ENCODE data around the gene LRMDA.

Gene LRMDA

GRCh38 chr10:75425291-75426079 is 5.9 kb upstream of the LRMDA start:
- no peak for DNase-seq

- no peak for DNase-seq
Observed at GRCh38 chr10:75426880-75427279, 4.5 kb upstream of the LRMDA start.

DNA sequence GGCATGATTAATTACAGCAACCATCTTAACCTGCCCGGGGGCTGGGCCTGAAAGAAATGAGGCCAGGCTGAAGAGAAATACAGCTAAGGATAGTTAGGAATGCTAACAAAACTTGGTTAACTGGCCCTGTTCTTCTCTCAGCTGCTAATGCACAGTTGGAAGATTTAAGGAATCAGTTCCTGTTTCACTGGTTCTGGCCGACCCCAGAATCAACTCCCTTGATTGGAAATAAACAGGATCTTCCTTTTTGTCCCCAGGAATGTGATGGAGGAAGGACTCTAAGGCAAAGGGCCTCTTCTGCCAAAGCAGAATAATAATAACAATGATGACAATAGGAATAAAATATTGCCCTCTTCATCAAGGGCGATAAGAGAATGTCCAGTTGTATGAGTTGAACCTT is 3.5 kb upstream of the LRMDA start:
- no peak for DNase-seq

DNA sequence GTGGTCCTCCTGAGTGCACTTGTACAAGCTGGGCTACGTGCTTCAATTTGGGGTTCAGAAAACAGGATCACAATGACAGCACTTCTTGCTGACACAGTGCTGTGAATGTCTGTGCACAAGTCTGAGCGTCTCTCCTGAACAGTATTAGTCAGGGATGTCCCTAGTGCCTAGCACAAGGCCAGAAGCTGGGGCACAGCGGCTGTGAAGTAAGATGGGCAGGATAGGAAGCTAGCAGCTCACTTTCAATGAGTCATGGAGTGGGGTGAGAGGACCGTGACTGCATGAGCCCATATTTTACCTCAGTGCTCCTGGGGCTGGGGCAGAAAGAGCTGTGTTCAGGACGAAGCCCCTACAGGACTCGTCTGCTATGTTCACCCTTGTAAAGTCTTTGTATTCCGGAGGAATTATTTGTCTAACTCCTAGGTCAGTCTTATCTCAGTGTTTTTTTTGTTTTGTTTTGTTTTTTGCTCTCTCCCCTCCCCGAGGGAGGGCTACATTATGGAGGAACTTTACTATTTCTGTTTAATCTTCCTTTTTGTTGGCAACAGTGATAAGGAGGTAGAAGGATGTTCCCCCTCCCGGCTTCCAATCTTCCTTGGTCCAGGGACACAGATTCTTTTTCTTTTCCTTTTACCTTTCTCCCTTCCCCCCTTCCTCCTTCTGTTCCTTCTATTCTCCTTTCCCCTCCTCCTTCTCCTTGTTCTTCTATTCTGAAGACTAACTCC is 2.8 kb upstream of the LRMDA start:
- DNase-seq, result no peak

DNA sequence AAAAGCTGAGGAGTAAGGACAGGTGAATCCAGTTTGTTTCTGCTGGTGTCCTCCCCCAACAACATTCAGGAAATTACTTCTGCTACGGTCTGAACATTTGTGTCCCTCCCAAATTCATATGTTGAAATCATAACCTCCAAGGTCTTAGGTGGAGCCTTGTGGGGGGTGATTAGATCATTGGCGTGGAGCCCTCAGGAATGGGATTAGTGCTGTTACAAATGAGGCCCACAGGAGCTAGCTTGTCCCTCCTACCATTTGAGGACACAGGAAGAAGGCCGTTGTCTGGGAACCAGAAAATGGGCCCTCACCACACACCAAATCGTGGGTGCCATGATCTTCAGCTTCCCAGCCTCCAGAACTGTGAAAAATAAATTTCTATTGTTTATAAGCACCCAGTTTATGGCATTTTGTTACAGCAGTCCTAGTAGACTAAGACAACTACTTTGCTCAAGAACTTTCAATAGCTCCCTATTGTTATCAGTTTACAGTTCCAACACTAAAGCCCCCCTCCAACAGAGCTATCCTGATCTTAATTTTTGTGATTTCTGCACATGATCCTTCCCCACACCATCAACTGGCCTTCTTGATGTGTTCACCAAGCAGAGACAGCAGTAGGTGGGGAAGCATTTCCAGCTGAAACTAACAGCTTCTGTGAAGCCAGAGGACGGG is 2.1 kb upstream of the LRMDA start:
- no peak for DNase-seq

GRCh38 chr10:75430000-75430763 is 1.2 kb upstream of the LRMDA start:
- no peak for DNase-seq

GRCh38 chr10:75432176-75432575 is 752 bp downstream of the LRMDA start:
- DNase-seq, result no peak

- DNase-seq, result no peak
Observed at GRCh38 chr10:75432763-75433162, 1.3 kb downstream of the LRMDA start.

DNA sequence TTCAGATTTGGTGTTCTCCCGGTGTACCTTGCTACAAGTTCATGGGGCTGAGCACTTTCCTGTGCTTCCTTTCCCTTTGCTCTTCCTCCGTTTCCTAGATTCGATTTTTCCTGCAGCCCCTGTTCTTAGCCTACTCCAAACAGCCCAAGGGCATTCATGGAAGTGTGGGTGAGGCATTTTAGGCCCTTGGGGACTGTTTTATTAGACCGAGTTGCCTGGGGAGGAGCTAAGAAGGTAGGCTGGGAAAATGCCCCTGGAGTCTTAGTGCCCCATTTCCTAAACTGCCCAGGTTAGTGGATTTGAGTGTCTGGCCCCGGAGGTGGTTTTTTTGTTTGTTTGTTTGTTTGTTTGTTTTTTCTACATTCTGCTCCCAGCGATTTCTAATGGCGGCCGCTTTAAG is 1.8 kb downstream of the LRMDA start:
- DNase-seq, result no peak

DNA sequence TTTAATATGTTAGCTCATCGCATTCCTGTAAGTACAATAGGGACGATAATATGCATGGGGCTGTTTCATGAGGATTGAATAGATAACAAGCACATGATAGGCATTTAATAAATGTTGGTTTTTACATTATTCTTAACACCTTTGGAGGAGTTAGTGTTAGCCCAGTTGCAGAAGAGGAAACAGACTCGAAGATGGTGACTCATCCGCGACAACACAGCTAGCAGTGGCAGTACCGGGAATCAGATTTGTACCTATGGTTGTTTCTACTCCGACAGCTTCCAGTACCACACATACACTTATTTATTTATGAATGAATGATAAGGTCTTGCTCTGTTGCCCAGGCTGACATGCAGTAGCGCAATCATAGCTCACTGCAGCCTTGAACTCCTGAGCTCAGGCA is 2.9 kb downstream of the LRMDA start:
- no peak for DNase-seq

- DNase-seq, result no peak
Observed at GRCh38 chr10:75435291-75435690, 3.9 kb downstream of the LRMDA start.

- no peak for DNase-seq
Observed at GRCh38 chr10:75436896-75437295, 5.5 kb downstream of the LRMDA start.

GRCh38 chr10:75437693-75438092 is 6.3 kb downstream of the LRMDA start:
- DNase-seq, result no peak

GRCh38 chr10:75438275-75438674 is 6.9 kb downstream of the LRMDA start:
- no peak for DNase-seq

- no peak for DNase-seq
Observed at GRCh38 chr10:75439811-75440210, 8.4 kb downstream of the LRMDA start.

- no peak for DNase-seq
Observed at GRCh38 chr10:75440271-75440793, 8.9 kb downstream of the LRMDA start.

GRCh38 chr10:75441196-75441595 is 9.8 kb downstream of the LRMDA start:
- no peak for DNase-seq

DNA sequence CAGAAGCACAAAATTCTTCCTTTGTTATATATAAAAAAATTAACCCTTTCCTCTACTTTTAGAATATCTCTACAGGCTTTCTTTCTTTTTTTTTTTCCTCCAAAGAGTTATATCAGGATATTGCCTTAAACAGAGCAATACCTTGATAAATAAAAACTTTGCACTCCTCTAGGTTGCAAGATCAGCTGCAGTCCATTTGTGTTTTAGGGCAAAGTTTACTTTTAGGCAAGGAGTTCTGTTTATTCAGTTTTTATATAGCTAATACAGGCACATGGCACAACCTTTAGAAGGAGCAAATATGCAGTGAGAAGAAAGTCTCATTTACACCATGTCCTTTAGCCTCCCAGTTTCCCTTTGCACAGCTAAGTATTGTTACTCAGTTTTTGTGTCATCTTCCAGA is 10.3 kb downstream of the LRMDA start:
- DNase-seq, result no peak

GRCh38 chr10:75443362-75443761 is 11.9 kb downstream of the LRMDA start:
- no peak for DNase-seq

DNA sequence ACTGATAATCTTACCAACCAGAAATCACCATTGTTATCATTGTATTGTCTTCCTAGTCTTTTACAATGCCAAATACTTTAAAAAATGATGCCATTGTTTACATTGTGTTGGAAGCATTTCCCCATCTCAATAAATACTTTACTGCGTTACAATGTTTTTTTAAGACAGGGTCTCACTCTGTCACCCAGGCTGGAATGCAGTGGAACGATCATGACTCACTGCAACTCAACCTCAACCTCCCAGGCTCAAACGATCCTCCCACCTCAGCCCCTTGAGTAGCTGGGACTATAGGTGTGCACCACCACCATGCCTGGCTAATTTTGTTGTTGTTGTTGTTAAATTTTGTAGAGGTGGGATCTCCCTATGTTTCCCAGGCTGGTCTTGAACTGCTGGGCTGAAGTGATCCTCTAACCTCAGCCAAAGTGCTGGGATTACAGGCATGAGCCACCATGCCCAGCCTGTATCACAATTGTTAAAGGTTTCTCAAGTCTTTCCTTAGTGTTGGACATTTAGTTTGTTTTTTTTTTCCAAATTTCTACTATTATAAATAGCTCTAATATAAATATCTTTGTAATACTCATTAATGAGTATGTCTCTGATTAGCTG is 13.5 kb downstream of the LRMDA start:
- DNase-seq, result no peak

GRCh38 chr10:75446508-75446907 is 15.1 kb downstream of the LRMDA start:
- no peak for DNase-seq

- DNase-seq, result no peak
Observed at GRCh38 chr10:75448166-75448565, 16.7 kb downstream of the LRMDA start.
